T-cell (primary cell): ENCODE data around the gene PRELID3B. TPM values are rescaled to one million over a fixed set of nuclear protein-coding genes. Genes with fewer than 3 reads are reported as not detected.
A peak's percentile ranks its signal among the peaks of the same experiment; 100 is the strongest.

Experiments
- ATAC-seq, 4 experiments: fragments of 200-7000 bp in 3 of 4; fragments of 150-1000 bp in 1 of 4; cut with Tn5 transposase; replicated peaks in 1 of 4; 1 replicate in 3 of 4; 2 replicates in 1 of 4; pipeline ENCODE4 v1.10.0; 2021; ENCODE audit warnings: moderate library complexity in 3 of 4, mild to moderate bottlenecking in 2 of 4, moderate number of reproducible peaks in 1 of 4
- CTCF ChIA-PET, 2 donors: fragments of 300-600 bp; sonication (Branson Sonifier 250); formaldehyde crosslinking; loops; one replicate each; lab custom pipeline; 2022; ENCODE audit warnings: antibody characterized with exemption in 2 of 2; lab: Charles Lee
- POLR2A ChIA-PET, 2 donors: fragments of 300-600 bp; sonication (Branson Sonifier 250); formaldehyde crosslinking; loops; one replicate each; lab custom pipeline; 2022; ENCODE audit warnings: antibody characterized with exemption in 2 of 2; lab: Charles Lee
- DNase-seq, 35 experiments: peaks; one replicate each; pipeline versions ENCODE4 v3.0.0 to v3.0.0-alpha.2; 2013 to 2023
- H3K27ac ChIP-seq: one replicate; pipeline ENCODE4 v1.5.1; 2013; ENCODE audit warnings: low read length
- H3K27me3 ChIP-seq, 2 experiments: replicated peaks in 1 of 2; 1 replicate in 1 of 2; 2 replicates in 1 of 2; pipeline versions ENCODE4 v1.6.1 to v1.7.0; 2013; ENCODE audit warnings: low read length in 1 of 2, mixed read lengths in 1 of 2; ENCODE audit not compliant: control insufficient read depth in 2 of 2, insufficient read depth in 2 of 2; ENCODE audit errors: extremely low read depth in 1 of 2
- H3K36me3 ChIP-seq, 2 donors: 1 replicate in 1 of 2; 2 replicates in 1 of 2; pipeline versions ENCODE4 v1.6.1 to v1.7.0; 2013; ENCODE audit warnings: low read length in 1 of 2; ENCODE audit not compliant: control insufficient read depth in 2 of 2, insufficient read depth in 1 of 2; ENCODE audit errors: extremely low read depth in 1 of 2
- H3K4me1 ChIP-seq, 2 experiments: 1 replicate in 1 of 2; 2 replicates in 1 of 2; pipeline versions ENCODE4 v1.6.1 to v1.7.0; 2013; ENCODE audit warnings: low read length in 2 of 2, mixed read lengths in 1 of 2; ENCODE audit not compliant: insufficient read depth in 2 of 2, control insufficient read depth in 1 of 2; ENCODE audit errors: extremely low read depth in 1 of 2
- H3K4me3 ChIP-seq, 2 donors: 1 replicate in 1 of 2; 2 replicates in 1 of 2; pipeline versions ENCODE4 v1.5.1 to v1.7.0; 2013; ENCODE audit warnings: mild to moderate bottlenecking in 2 of 2, low read length in 1 of 2, moderate library complexity in 1 of 2; ENCODE audit not compliant: control insufficient read depth in 1 of 2; ENCODE audit errors: extremely low read depth in 1 of 2
- H3K9me3 ChIP-seq: 2 replicates; pipeline ENCODE4 v1.7.0; 2013
- H3K27ac Mint-ChIP-seq, 2 donors: one replicate each; pipeline ENCODE4 v1.8.0; 2020 to 2021; ENCODE audit warnings: mild to moderate bottlenecking in 2 of 2, mixed read lengths in 2 of 2
- H3K27me3 Mint-ChIP-seq, 2 donors: one replicate each; pipeline ENCODE4 v1.8.0; 2021 to 2022; ENCODE audit warnings: mixed read lengths in 2 of 2
- H3K36me3 Mint-ChIP-seq: one replicate; pipeline ENCODE4 v1.8.0; 2021; ENCODE audit warnings: mixed read lengths
- H3K4me1 Mint-ChIP-seq, 3 donors: one replicate each; pipeline ENCODE4 v1.8.0; 2020 to 2022; ENCODE audit warnings: mixed read lengths in 3 of 3, mild to moderate bottlenecking in 1 of 3
- H3K4me3 Mint-ChIP-seq, 3 donors: one replicate each; pipeline ENCODE4 v1.8.0; 2020 to 2022; ENCODE audit warnings: mild to moderate bottlenecking in 3 of 3, mixed read lengths in 3 of 3, moderate library complexity in 3 of 3
- H3K9me3 Mint-ChIP-seq, 3 donors: one replicate each; pipeline ENCODE4 v1.8.0; 2020 to 2022; ENCODE audit warnings: mixed read lengths in 3 of 3
- WGBS: methylation state at CpG from one replicate; pipeline ENCODE4 v1.1.5; 2013; ENCODE audit warnings: missing lambda C conversion rate; ENCODE audit not compliant: insufficient coverage; 5-methylcytosine and 5-hydroxymethylcytosine counted together
- total RNA-seq, 35 experiments: library from RNA in 6 of 35; stranded (reverse) in 6 of 35; fragments of 120-200 nt in 1 of 35; gene quantifications; one replicate each; pipeline versions ENCODE4 v1.2.1 to v1.2.4 and lab custom pipeline; 2013 to 2026

PRELID3B gene
- total RNA-seq, 5 donors from 2014 or later (not counting 1 experiment from before 2014, with no cell fraction given): 41.4 to 49.0 (median 43.6) TPM

- no peaks in the 10 kb centered on the region for H3K9me3 ChIP-seq
- no peak overlapping the region for H3K27ac ChIP-seq
- Mint-ChIP-seq H3K4me3 (no peak overlapping the region), H3K27me3 (peaks cover 19% of the 10 kb centered on the region in 2 donors), H3K36me3 (no peaks in the 10 kb centered on the region), H3K4me1 (peaks cover 0 to 1% (median 0%) of the 10 kb centered on the region in 3 donors), H3K9me3 (no peaks in the 10 kb centered on the region), H3K27ac (no peak overlapping the region)
- H3K4me1 ChIP-seq: no peaks in the 10 kb centered on the region
- CTCF ChIA-PET: interaction anchor here (0.6 to 1.3 kb wide), 9 partner anchors 9 to 144 kb away, joined by 3 to 5 read pairs (median 4); partner anchors contain the start of gene ATP5F1E (in 1 of the 2)
- H3K4me3 ChIP-seq: no peak overlapping the region
- POLR2A ChIA-PET: interaction anchor here in 1 of 2 donors (1.0 kb wide), 1 partner anchor 131 kb away, joined by 4 read pairs; no protein-coding TSS in a partner anchor
- peaks cover 0 to 12% of the 10 kb centered on the region in 2 experiments for H3K27me3 ChIP-seq
- ATAC-seq: no peak
- no peaks in the 10 kb centered on the region for H3K36me3 ChIP-seq
- WGBS: no CpG with 5 or more reads among the region's 3 CpGs
- peak in 1 of 35 experiments; percentile 34 for DNase-seq
Observed at GRCh38 chr20:59082077-59082740, 39.6 kb upstream of the PRELID3B start.

DNA sequence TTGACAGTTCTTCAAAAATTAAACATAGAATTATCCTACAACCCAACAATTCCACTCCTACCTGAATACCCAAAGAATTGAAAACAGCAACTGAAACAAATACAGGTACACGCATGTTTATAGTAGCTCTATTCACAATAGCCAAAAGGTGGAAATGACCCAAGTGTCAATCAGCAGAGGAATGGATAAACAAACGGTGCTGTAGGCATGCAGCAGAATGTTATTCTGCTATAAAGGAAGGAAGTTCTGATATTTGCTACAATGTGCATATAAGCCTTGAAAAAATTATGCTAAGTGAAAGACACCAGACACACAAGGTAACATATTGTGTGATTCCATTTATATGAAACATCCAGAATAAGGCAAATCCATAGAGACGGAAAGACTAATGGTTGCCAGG lies 38.5 kb upstream of the PRELID3B start:
- ChIA-PET CTCF (no interaction called here), POLR2A (no interaction called here)
- WGBS: no CpG with 5 or more reads among the region's 3 CpGs
- Mint-ChIP-seq H3K27me3 (peaks cover 23 to 25% of the 10 kb centered on the region in 2 donors), H3K27ac (peak overlapping the region in 1 of 2 donors; percentile 25), H3K36me3 (no peaks in the 10 kb centered on the region), H3K4me1 (peaks cover 0 to 1% (median 0%) of the 10 kb centered on the region in 3 donors), H3K4me3 (no peak overlapping the region), H3K9me3 (no peaks in the 10 kb centered on the region)
- H3K9me3 ChIP-seq: no peaks in the 10 kb centered on the region
- H3K4me3 ChIP-seq: no peak overlapping the region
- H3K4me1 ChIP-seq: no peaks in the 10 kb centered on the region
- peaks cover 0 to 21% of the 10 kb centered on the region in 2 experiments for H3K27me3 ChIP-seq
- H3K27ac ChIP-seq: no peak overlapping the region
- H3K36me3 ChIP-seq: no peaks in the 10 kb centered on the region
- ATAC-seq (no peak), DNase-seq (no peak)

GRCh38 chr20:59078231-59078630 lies 35.6 kb upstream of the PRELID3B start:
- ATAC-seq: no peak
- no peak overlapping the region for H3K4me3 Mint-ChIP-seq
- Histone ChIP-seq H3K4me3 (no peak overlapping the region), H3K27ac (no peak overlapping the region), H3K27me3 (peaks cover 0 to 20% of the 10 kb centered on the region in 2 experiments), H3K4me1 (no peaks in the 10 kb centered on the region), H3K9me3 (no peaks in the 10 kb centered on the region), H3K36me3 (no peaks in the 10 kb centered on the region)
- H3K9me3 Mint-ChIP-seq: no peaks in the 10 kb centered on the region
- H3K36me3 Mint-ChIP-seq: no peaks in the 10 kb centered on the region
- ChIA-PET CTCF (no interaction called here), POLR2A (no interaction called here)
- WGBS: 42% methylated on average over 3 of the region's 5 CpGs
- H3K4me1 Mint-ChIP-seq: peaks cover 0 to 6% (median 4%) of the 10 kb centered on the region in 3 donors
- DNase-seq: no peak
- peaks cover 29 to 37% of the 10 kb centered on the region in 2 donors for H3K27me3 Mint-ChIP-seq
- no peak overlapping the region for H3K27ac Mint-ChIP-seq

GRCh38 chr20:59077705-59078104 lies 35.1 kb upstream of the PRELID3B start:
- POLR2A ChIA-PET: interaction anchor here in 1 of 2 donors (0.6 kb wide), 1 partner anchor 12 kb away, joined by 6 read pairs; no protein-coding TSS in a partner anchor
- no peak overlapping the region for H3K4me3 Mint-ChIP-seq
- H3K27me3 Mint-ChIP-seq: peaks cover 29 to 40% of the 10 kb centered on the region in 2 donors
- peaks cover 0 to 20% of the 10 kb centered on the region in 2 experiments for H3K27me3 ChIP-seq
- H3K36me3 Mint-ChIP-seq: no peaks in the 10 kb centered on the region
- H3K36me3 ChIP-seq: no peaks in the 10 kb centered on the region
- H3K9me3 Mint-ChIP-seq: no peaks in the 10 kb centered on the region
- no peaks in the 10 kb centered on the region for H3K4me1 ChIP-seq
- CTCF ChIA-PET: interaction anchor here in 1 of 2 donors (0.6 kb wide), 1 partner anchor 187 kb away, joined by 3 read pairs; no protein-coding TSS in a partner anchor
- H3K4me3 ChIP-seq: no peak overlapping the region
- DNase-seq (no peak), ATAC-seq (no peak)
- no peak overlapping the region for H3K27ac Mint-ChIP-seq
- 50% methylated on average over 1 of the region's 1 CpG for whole genome bisulfite sequencing
- H3K9me3 ChIP-seq: no peaks in the 10 kb centered on the region
- peaks cover 0 to 6% (median 4%) of the 10 kb centered on the region in 3 donors for H3K4me1 Mint-ChIP-seq
- no peak overlapping the region for H3K27ac ChIP-seq

GRCh38 chr20:59075934-59076508 lies 33.4 kb upstream of the PRELID3B start:
- Mint-ChIP-seq H3K9me3 (no peaks in the 10 kb centered on the region), H3K27ac (no peak overlapping the region), H3K36me3 (no peaks in the 10 kb centered on the region), H3K27me3 (peaks cover 24 to 40% of the 10 kb centered on the region in 2 donors), H3K4me1 (peaks cover 0 to 6% (median 4%) of the 10 kb centered on the region in 3 donors), H3K4me3 (no peak overlapping the region)
- ChIA-PET CTCF (interaction anchor here in 1 of 2 donors (0.7 kb wide), 1 partner anchor 208 kb away, joined by 5 read pairs; no protein-coding TSS in a partner anchor), POLR2A (interaction anchor here (0.6 kb wide), 2 partner anchors 99 to 168 kb away, joined by 3 to 7 read pairs; no protein-coding TSS in a partner anchor)
- no peaks in the 10 kb centered on the region for H3K4me1 ChIP-seq
- H3K27me3 ChIP-seq: peaks cover 0 to 22% of the 10 kb centered on the region in 2 experiments
- no peak for DNase-seq
- H3K36me3 ChIP-seq: no peaks in the 10 kb centered on the region
- no CpG with 5 or more reads among the region's 4 CpGs for WGBS
- no peak for ATAC-seq
- no peak overlapping the region for H3K27ac ChIP-seq
- H3K9me3 ChIP-seq: no peaks in the 10 kb centered on the region
- no peak overlapping the region for H3K4me3 ChIP-seq

GRCh38 chr20:59074456-59074855 lies 31.9 kb upstream of the PRELID3B start:
- POLR2A ChIA-PET: no interaction called here
- no peaks in the 10 kb centered on the region for H3K36me3 ChIP-seq
- H3K4me3 ChIP-seq: no peak overlapping the region
- no peaks in the 10 kb centered on the region for H3K4me1 ChIP-seq
- H3K27me3 ChIP-seq: peaks cover 0 to 22% of the 10 kb centered on the region in 2 experiments
- H3K27me3 Mint-ChIP-seq: peaks cover 25 to 38% of the 10 kb centered on the region in 2 donors
- H3K9me3 ChIP-seq: no peaks in the 10 kb centered on the region
- no peaks in the 10 kb centered on the region for H3K9me3 Mint-ChIP-seq
- no peak overlapping the region for H3K4me3 Mint-ChIP-seq
- peaks cover 0 to 6% (median 4%) of the 10 kb centered on the region in 3 donors for H3K4me1 Mint-ChIP-seq
- CTCF ChIA-PET: no interaction called here
- DNase-seq (no peak), ATAC-seq (no peak)
- H3K36me3 Mint-ChIP-seq: no peaks in the 10 kb centered on the region
- H3K27ac ChIP-seq: no peak overlapping the region
- H3K27ac Mint-ChIP-seq: no peak overlapping the region
- WGBS: 13% methylated on average over 1 of the region's 3 CpGs
